GM18517 (cell line): Measurements from ENCODE around the gene PTPN7.
A peak's percentile ranks its signal among the peaks of the same experiment; 100 is the strongest.
"Not testable (repeated sequence)": the region's sequence is repeated elsewhere in the genome, so short reads cannot be mapped to it uniquely, and the experiment has no call there.

Experiments
- ATAC-seq: cut with Tn5 transposase; IDR thresholded peaks from one replicate; pipeline ENCODE4 v1.9.1; 2021; ENCODE audit warnings: mild to moderate bottlenecking, moderate library complexity; ENCODE audit not compliant: unreplicated experiment

The PTPN7 gene

DNA sequence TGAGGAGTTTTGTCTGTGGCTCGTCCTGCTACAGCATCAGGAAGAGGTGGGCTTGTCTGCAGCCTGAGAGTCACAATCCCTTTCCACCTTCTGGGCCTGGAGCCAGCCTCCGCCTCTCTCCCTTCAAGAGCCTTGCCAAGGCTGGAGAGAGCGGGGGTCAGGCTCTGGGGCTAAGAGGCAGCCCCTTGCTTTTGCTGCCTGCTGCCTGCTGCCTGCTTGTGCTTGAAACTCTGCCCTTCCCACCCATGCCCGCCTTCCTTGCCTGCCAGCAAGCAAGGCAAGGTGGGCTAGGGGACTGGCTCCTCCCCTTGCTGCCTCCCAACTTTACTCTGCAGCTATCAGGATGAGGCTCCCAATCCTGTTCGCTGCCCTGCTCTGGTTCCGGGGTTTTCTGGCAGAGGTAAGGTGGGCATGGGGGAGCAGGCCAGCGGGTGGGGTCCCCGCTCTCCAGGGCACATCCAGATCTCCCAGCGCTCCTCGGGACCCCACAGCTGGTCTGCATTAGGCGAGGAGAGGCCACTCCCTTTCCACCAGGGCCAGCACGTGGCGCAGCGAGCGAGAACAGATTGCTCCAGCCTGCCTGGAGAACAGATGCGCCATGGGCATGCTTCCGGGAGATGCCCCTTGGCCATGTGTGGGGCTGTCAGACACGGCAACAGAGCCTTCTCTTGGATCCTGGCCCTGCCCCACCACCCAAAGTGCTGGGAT, 7.5 kb upstream of the PTPN7 start:
- no peak for ATAC-seq

DNA sequence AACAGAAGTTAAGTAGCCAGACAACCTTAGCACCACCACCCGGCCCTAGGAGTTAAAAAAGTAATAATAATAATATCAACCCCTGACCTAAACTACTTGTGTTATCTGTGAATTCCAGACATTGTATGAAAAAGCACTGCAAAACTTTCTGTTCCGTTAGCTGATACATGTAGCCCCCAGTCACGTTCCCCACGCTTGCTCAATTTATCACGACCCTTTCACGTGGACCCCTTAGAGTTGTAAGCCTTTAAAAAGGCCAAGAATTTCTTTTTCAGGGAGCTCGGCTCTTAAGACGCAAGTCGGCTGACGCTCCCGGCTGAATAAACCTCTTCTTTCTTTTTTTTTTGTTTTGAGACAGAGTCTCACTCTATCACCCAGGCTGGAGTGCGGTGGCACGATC, 6.7 kb upstream of the PTPN7 start:
- not testable (repeated sequence) for ATAC-seq

DNA sequence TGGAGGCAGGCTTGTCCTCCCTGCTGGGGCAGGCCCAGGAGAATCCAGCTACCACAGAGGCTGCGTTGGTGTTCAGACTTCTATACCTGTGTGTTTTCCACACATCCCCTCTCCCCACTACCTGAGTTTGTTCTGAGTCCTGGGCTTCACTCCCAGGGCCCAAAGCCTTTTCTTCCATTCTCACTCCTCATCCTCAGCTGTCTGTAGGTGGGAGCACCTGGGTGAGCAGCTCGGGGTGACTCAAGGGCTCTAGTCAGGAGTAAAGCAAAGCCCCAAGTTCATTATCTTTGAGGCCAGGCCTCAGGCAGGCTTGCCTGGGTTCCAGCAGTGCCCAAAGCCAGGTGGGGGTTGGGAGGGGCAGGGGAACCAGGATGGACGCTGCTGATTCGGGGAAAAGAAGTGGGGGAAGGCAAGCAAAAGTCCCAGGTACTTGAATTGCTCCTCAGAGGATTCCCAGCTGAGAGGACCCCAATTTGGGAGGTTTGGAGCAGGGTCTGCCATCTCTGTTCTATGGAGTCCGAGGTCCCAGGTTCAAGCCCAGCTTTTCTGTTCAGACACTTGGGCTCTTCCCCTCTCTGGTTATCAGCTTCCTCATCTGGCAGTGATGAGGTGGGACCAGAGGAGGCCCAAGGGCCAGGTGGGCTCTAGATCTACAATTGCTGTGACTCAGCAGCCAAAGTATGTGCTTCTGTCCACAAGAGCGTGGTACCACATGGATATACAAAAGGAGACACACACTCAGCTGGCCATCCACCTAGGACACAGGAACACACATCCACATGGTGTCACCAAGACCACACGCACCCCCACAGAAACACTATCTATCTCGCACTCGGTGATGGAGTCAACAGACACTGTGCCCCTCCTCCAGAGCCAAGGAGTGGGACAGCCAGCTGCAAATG, 5.8 kb upstream of the PTPN7 start:
- ATAC-seq = no peak

DNA sequence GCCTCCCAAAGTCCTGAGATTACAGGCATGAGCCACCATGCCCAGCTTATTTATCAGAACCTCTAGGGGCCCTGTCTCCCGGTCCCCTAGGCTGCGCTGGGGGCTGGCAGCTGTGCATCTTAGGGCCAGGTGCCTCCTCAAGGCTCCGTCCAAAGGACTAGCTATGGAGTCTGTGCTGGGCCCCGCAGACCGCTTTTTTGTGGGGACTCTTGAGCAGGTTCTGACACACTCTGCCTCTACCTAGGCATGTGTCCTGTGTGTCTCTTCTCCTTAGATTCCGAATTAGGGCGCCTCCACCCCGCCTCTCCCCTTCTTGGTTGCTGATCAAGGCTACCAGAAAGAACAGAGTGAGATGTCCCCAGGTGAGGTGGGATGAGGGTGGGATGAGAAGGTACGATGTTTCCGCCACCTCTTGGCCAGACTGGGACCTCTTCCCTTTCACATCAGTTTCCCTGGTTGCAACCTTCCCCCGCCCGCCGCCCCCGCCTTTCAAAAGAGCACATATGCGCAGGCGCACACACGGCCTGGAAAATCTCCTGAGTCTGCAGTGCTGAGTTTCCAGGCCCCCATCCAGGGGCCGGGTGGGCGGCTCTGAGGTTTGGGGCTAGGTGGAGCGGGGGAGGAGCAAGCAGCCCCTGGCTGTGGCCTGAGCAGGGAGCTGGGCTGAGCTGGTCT, 5.0 kb upstream of the PTPN7 start:
- ATAC-seq = no peak

DNA sequence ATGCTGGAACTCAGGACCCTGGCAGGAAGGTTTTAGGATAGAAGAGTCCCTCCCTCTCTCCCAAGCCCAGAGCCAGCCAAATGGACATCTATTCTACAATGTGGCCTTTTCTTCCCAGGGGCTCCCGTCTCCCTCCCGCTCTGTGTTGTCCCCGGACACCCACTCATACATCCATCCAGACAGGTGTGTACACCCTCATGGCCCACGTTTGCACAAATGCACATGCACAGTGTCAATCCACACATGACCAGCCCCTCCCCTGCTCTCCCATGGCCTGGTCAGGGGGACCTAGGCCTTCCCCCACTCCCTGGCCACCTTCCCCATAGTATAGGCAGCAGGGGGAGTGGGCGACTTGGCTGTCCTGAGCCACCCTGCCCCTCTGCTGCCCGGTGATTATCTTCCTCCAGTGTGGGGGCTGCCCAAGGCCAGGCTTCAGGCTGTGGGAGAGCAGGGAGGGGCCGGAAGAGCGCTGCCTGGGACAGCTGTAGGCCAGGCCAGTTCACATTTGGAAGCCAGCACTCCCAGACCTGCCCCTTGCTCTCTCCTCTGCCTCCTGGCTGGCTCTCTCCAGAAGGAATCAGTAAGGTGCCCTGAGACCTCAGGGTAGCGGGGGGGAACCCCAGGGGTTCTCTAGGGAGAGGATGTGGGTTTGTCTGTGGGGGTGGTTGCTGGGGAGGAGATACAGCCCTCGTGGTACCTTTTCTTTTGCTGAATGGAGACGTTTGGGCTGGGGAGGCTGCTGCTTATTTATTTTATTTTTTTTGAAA, 4.1 kb upstream of the PTPN7 start:
- peak; percentile 50 for ATAC-seq

DNA sequence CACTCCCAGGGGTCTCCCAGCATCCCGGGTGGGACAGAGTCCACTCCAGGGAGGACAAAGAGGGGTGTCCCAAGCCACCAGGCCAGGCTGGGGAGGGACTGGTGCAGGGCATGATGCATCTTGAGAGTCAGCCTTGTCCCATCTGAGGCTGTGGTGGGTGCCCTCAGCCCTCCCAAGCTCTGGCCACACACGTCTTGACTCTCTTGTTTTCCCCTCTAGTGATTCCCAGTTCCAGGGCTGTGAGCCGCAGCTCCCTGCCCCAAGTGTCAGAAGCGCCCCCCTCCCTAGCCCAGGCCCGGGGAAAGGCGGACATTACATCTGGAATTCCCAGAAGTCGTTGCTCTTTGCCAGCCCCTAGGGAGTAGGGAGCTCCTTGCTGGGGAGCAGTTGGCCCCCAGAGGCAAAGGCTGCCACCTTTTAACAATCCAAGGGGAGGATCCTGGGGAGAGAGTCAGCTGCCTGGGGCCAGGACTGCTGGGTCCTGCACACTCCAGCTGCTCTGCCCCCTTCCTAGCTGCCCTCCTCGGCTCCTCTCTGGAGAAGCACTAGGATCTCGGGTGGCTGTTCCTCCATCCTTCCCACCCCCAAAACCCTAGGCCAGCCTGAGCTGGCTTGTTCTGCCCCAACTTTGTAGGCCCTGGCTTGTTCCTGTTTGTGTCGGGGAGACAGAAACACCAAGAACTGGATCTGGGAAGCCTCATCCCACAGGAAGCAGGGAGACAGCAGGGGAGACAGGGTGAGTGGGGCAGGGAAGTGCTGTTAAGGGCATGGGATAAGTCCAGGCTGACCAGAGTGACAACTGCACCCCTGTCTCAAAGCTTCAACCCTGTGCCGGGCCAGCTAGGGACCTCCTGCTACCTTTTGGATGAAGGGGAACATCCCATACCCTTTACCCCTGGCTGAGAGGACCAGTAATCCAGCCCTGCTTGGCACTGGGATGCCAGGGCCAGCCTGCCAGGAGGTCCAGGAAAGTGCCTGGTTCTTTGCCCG, 3.2 kb upstream of the PTPN7 start:
- no peak for ATAC-seq

DNA sequence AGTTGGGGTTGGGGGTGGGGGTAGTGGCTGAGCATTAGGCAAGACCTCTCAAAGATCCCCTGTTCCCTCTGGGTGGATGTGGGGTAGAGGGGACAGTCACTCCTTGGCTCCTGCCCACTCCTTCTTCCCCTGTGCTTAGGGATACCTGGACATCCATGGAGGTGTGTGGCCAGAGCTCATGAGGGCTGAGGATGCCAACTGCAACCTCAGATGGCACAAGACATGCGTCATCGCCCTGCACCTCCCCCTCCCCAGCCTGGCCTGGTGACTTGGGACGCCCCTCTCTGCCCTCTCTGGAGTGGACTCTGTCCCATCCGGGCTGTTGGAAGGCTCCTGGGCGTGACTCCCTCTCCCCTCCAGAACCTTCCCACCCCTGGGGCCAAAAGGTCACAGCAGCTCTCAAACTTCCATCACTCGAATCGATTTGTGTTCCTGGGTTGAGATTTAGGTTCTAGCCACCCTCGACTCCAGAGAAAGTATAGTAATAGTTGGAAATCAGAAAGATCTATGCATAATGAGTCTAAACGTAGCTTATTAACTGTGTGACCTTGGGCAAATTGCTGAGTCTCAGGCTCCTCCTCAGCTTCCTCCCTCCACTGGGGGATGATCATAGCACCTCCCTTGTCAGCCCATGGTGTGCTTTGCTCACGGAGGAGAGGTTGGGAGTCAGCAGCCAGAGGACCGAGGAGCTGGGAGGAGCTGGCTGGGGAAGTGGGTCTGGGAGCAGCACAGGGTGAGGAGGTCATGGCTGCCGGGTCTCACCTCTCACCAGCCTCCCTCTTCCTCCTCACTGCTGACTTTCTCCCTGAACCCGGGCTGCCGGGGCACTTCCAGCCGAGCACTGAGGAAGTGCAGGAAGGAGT, 2.2 kb upstream of the PTPN7 start:
- no peak for ATAC-seq

DNA sequence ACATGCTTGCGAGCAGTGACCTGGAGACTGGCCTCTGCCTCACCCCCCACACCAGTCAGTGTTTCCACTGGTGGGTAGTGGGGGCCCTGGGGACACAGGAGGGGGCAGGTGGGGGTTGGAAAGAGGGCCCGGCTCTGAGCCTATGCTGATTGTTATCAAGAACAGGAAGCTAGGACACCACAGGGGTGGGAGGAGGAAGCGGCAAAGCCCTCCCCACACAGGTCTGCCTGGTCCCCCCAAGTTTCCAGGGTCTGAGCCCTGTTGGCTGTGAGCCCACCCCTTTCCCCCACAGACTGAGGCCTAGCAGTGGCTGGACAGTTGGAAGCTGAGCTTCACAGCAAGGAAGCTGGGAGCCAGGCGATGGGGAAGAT, 1.6 kb upstream of the PTPN7 start:
- ATAC-seq = no peak

DNA sequence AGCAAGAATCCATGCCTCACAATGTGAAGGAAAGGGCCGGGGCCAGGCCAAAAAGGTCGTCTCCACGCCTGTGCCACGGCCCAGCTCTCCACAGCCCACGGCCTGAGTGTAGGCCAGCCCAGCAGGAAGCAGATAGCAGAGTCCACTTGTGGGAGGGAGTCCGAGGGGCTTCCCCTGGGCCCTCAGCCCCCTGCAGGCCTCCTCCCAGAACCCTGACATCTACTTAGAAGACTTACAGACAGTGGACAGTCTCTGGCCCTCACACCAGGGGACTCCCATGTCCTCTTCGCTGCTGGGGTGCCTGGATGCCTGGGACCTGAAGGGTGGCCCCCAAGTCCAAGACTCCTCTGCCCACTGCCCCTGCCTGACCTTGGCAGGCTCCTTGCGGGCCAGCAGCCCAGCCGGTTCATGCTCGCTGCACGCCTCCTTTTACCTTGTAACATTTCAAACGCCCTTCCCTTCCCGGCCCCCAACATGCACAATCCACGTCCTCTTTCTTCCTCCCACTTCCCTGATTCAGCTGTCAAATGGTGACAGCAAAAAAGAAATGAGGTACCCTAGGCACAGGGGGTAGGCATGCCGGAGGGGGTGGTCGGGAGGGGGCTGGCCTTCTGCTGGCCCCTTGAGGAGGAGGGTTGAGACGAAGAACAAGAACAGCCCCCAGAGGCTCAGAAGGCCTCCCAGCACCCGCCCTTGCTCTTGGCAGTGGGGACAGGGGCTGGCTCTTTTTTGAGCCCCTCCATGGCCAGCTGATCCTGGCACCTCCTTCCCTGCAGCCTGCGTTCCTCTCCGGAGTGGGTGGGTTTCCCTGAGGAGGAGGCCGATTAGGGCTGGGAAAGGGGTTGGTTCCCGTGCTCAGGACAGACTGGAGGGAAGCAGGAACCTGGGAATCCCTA, 997 bp upstream of the PTPN7 start:
- no peak for ATAC-seq

DNA sequence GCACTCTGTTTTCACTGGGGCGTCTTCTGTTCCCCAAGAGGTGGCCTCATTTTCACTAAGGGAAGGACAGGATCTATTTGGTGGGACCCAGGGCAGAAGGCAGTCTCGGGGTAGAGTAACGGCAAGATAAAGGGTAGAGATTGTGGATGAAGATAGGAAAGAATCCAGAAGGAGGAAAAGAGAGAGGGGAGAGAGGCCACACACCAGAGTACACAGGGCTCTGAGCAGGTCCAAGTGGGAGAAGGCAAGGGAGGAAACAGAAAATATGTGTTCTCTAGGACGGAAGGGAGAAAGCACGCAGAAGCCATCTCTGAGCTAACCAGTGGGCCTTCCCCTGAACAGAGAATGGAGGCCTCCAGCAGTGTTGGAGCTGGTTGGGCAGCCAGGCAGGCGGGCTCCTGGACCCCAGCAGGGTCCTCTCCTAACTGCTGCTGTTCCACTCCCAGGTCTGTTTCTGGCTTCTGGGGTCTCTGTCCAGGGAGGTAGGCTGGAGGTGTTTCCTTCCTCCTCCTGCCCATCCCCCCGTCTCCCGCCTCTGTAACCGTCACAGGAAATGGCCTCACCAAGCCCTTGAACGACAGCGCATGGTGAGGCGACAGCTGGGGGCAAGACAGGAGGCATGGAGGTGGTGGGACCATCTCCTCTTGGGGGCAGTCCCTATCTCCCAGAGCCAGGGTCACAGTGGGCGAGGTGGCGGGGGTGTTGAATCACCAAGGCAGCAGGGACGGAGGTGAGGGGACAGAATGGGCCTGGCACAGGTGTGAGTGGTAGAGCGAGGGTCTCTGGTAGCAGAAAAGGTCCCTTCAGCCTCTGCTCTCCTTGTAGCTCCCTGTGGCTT, 649 bp downstream of the PTPN7 start:
- ATAC-seq = no peak

DNA sequence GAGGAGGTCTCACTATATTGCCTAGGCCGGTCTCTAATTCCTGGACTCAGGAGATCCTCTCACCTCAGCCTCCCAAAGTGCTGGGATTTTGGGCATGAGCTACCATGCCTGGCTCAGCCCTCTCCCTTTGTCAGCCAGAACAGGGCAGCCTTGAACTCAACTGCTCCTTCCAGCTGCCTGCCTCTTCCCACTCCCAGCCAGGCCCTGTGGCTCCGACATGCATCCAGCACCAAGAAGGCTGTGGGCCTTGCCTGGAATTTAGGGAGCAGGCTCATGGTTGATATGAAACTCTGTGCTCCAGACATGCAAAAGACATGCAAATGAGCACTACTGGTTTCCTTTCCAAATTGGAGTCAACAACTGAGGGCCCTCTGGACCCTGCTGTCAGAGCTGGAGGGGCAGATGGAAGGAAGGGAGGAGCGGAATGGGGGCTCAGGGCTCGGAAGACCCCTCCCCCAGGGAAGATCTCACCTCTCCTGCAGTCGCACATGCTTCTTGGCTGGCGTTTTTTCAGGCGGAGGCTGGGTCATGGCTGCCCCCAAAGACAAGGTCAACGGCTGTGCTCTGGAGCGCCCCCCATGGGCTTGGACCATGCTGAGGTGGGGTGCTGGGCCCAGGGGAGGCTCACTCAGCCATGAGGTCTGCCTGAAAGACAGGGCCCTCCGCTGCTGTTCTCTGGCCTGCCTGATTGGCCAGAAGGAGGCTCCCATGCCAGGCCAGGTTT, 1.4 kb downstream of the PTPN7 start:
- no peak for ATAC-seq

DNA sequence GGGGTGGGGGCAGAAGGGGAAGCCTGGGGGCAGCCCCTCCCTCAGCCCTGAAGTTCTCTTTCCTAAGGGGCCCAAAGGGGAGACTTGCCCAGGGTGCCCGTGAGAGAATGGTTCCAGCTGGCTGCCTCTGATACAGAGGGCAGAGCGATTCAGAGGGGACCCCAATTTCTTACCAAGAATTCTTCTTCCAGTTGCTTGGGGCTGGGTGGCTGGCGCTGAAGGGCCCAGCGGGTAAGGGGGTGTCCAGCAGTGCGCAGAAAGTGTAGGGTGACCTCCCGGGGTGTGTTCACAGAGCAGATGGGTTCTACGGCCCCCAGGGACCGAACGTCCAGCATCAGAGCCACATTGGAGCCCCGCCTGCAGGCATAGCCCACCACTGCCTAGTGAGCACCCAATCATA, 2.5 kb downstream of the PTPN7 start:
- no peak for ATAC-seq

DNA sequence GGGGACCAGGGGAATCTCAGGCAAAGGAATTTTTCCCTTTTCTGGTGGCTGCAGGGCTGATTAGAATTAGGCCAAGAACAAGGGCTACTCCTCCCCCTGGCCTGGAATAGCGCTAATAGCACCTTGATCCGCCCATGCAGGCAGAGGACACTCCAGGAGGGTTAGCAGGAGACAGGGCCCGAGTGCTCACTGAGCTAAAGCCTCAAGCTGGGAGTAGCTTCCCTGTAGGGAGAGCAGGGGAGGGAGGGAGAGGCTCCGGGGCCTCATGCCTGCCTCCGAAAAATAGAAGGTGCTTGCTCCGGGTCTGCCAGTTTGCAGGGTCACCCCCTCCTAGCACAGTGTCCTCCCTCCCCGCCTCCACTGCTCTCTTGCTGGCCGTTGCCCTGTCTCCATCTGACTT, 3.8 kb downstream of the PTPN7 start:
- no peak for ATAC-seq

DNA sequence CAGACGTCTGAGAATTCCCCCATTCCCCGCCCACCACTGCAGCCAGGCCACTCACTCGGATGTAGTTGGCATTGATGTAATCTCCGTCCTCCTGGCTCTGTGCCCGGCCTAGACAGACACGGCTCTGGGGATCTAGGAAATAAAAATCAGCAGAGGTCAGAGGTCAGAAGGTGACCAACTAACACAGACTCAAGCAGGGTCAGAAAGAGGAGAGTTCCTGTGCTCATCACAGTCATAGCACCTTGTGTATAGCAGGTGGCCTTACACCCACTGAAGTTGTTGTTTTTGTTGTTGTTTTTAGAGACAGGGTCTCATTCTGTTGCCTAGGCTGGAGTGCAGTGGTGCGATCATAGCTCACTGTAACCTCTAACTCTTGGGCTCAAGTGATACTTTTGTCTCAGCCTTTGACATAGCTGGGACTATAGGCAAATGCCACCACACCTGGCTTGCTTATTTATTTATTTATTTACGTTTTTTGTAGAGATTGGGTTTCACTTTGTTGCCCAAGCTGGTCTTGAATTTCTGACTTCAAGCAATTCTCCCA, 4.9 kb downstream of the PTPN7 start:
- no peak for ATAC-seq

DNA sequence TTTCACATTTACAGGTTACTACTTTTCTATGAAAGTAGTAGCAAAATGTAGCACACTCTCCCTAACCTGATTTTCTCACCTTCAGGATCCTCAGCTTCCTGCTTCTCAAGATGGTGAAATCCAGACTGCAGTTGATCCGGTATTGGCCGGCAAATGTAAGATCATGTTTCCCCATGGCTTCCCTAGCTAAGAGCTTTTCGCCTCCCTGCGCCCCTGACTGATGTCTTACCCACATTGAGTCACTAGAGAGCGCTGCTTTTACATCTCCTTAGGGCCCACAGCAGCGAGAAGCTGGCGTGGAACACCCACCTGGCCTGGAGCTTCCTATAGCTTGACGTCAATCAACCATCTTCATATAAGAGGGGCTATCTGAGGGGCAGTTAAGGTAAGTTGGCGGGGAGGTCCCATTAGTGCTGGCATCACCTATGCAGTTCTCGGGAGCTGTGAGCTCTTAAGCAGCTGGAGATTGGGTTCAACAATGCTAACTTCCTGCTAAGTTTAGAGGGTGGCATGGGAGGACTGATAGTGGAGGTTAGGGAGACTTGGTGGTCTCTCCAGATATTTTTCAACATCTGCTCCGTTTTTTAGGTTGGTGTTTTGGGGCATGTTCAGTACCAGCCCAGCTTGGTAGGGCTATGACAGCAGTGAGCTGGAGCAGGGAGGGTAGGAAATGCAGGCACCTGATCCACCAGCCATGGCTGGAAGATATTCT, 5.5 kb downstream of the PTPN7 start:
- ATAC-seq = no peak
